ENCODE data around the gene EIF5AL1.
"Not testable (repeated sequence)": the region's sequence is repeated elsewhere in the genome, so short reads cannot be mapped to it uniquely, and the experiment has no call there.

Gene EIF5AL1

DNA sequence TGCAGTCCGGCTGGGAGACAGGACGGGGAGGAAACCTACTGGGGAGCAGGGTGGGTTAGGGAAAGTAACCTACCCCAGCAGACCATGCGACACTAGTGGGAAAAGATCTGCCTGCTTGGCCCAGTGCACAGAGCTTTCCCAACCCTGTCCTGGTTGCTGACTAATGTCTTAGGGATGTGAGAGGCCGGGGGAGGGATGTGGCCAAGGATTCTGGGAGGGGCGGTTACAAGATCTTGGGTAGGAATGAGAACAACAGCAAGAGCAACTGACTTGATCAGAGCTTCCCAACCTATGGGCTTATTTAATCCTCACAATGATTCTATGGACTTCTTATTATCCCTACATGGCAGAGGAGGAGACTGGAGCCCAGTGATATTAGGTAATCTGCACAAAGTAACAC, 24.0 kb upstream of the EIF5AL1 start:
- DNase-seq = no peak

DNA sequence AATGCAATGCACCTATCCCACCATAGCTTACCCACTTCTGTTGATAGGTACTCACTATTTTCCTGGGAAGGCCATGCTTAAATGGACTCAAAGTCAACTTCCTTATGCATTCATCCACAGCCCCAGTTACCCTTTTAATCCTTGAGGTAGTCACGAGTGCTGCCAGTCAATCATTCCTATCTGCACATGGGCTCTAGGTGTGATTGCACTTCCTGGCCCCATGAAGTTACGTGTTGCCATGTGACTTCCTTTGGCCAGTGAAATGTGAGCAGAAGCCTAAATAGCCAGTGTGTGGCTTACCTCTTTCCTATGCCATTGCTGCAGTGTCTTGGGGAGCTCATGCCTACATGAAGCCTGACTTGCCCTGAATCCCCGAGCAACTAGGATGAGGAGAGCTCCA, 23.5 kb upstream of the EIF5AL1 start:
- no peak for DNase-seq

DNA sequence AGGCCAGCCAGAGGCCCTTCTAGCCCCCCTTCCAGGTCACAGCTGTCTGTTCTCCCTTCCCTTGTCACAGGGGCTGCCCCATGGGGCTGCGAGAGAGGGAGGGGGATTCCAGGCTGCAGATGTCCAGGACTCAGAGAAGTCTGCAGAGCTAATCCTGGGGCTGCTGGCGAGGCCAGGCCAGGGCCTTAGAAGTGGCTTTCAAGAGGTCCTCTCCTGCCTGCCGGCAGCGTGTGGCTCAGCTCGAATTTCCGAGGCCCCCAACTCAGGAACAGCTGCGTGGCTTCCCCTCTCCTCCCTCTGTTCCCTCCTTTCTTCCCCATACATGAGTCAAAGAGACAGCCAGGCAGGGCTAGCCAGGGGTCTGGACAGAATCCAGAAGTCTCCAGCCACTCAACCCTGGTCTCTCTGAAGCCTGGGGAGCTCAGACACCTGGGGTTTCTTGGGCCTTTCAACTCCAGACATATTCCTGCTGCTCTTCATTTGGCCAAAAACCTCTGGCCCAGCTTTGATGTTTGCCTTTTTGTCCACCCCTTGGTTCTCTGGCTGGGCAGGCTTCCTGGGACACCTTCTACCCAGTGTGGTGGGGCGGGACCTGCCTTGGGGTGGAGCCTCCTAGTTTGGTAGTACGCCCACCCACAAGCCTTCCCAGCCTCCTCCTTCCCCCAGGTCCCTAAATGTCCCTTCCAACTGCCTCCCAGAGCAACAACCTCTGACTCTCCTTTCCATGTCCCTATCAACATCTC, 21.8 kb upstream of the EIF5AL1 start:
- DNase-seq = no peak

GRCh38 chr10:79491143-79491835, 21.0 kb upstream of the EIF5AL1 start:
- no peak for DNase-seq

- DNase-seq = no peak
These were observed 20.1 kb upstream of the EIF5AL1 start for GRCh38 chr10:79492256-79492655.

DNA sequence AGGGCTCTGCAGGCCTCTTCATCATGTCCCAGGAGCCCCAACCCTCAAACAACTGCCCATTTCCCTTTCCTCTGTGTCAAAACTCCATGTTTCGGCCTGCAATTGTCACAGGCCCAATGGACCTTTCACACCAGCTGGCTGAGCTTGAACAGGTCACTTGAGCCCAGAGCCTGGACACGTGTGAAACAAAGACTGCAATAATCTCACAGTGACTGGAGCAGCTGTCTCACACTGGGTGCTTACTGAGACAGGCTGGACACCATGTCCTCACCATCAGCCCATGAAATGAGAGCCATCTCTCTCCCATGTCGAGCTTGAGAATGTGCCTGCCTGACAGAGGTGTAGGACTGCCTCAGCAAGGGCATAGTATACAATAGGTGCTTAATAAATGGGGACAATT, 19.5 kb upstream of the EIF5AL1 start:
- no peak for DNase-seq

- DNase-seq = no peak
These were observed 18.5 kb upstream of the EIF5AL1 start for GRCh38 chr10:79493806-79494205.

GRCh38 chr10:79494871-79495705, 17.2 kb upstream of the EIF5AL1 start:
- DNase-seq = no peak

GRCh38 chr10:79495791-79496190, 16.5 kb upstream of the EIF5AL1 start:
- DNase-seq = no peak

DNA sequence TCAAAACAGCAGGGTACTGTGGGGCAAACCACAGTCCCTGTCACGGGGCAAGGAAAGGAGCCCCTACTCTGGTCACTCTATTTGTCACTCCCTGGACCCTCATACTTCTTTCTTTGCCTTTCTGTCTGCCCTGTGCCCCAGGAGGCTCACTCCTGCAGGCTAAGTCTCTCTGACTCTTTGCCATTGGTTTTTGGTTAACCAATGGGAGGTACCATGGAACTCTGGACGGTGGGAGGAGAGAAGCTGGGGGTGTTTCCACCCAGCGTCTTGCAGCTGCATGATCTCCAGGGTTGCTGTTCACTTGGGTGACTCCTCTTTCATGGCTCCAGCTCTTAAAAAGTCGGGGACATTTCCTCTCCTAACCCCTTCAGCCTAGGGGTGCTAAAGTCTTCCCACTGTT, 15.4 kb upstream of the EIF5AL1 start:
- no peak for DNase-seq

DNA sequence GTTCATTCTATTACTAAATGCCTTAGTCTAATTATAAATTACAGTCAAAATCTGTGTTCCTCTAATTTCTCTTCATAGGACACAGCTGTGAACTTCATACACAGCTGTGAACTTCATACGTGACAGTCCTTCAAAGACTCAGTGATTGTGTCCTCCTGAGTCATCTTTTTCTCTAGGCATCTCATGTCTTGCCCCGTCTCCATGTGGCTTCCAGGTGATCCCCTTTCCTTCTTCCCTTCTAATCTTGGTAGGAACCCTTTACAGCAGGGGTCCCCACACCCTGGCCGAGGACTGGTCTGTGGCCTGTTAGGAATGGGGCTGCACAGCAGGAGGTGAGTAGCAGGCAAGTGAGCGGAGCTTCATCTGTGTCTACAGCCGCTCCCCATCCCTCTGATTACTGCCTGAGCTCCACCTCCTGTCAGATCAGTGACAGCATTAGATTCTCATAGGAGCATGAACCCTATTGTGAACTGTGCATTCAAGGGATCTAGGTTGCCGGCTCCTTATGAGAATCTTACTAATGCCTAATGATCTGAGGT, 14.0 kb upstream of the EIF5AL1 start:
- DNase-seq = no peak

DNA sequence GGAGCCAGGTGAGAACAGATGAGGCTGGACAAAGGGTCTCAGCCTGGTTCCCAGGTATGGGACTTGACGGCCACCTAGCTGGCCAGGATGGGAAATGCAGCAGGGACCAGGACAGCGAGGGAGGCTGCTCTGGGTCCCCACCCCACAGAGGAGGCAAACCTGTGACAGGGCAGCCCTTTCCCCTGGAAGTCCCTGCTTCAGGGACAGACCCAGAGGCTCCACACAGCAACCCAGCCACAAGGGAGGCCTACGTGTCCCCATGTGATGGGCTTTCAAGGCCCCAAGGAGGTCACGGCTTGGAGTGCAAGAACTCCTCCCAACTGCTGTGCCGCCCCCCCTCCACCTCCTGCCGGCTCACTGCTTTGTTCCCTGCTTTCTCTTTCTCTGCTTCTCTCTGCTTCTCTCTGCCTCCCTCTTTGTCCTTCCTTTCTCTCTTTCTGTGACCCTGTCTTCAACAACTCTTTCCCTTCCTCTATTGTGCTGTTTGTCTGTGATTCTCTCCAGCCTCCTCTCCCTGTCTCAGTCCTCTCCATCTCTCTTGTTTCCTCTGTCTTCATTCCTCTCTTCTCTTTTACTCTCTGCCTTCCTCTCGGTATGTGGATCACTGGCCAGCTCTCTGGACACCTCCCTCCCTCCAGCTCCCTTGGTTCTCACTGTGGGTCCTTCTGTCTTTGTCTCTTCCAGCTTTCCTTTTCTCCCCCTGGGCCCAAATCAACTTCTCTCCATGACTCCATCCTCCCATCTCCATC, 9.6 kb upstream of the EIF5AL1 start:
- no peak for DNase-seq

DNA sequence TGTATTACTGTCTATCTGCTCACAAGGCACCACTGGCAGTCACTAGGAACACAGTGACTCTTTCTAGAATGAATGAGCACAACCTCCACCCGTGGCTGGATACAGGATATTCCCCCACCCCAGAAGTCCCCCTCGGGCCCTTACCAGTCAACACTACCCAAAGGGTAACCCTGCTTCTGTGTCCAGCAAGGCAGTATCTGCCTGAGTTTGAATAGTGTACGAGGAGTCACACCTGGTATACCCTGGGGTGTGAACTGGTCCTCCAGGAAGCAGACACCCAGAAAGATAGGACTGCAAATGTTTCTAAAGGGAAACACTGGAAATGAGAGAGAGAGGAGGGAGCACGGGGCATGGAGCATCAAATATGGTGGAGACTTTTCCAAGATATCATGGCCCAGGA, 8.5 kb upstream of the EIF5AL1 start:
- DNase-seq = not testable (repeated sequence)

GRCh38 chr10:79504483-79504882, 7.8 kb upstream of the EIF5AL1 start:
- DNase-seq = not testable (repeated sequence)

DNA sequence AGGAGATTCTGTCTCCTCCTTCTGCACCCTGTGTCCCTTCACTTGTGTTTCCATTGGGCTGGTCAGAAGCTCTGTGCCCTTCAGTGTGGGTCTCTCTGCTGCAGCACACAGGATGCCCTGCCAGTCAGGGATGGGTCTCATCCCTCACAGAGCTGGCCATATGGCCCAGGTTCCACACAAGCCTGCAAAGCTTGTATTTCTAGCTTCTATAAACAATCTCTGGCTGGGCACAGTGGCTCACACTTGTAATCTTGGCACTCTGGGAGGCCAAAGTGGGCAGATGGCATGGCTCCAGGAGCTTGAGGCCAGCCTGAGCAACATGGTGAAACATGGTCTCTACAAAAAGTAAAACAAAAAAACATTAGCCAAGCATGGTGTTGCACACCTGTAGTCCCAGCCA, 7.0 kb upstream of the EIF5AL1 start:
- DNase-seq = not testable (repeated sequence)

GRCh38 chr10:79505829-79506228, 6.5 kb upstream of the EIF5AL1 start:
- DNase-seq = no peak

DNA sequence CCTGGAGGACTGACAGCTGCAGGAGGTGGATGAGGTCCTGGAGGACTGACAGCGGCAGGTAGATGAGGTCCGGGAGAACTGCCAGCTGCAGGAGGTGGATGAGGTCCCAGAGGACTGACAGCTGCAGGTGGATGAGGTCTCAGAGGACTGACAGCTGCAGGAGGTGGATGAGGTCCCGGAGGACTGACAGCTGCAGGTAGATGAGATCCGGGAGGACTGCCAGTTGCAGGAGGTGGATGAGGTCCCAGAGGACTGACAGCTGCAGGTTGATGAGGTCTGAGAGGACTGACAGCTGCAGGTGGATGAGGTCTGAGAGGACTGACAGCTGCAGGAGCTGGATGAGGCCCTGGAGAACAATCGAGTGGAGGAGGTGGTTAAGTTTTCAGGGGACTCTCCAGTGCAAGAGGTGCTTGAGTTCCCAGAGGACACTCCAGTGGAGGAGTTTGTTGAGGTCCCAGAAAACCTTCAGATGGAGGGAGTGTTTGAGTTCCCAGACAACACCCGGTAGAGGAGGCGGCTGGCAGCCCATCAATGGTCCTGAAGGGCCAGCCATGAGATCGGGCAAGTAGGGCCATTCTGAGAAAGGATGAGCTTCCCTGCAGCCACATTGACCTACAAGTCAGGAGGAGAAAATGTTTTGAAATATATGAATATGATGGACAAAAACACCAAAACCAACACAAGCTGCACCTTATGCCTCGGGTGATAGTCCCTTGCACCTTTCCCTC, 4.7 kb upstream of the EIF5AL1 start:
- DNase-seq = no peak

- DNase-seq = not testable (repeated sequence)
These were observed 4.1 kb upstream of the EIF5AL1 start for GRCh38 chr10:79508245-79508644.

DNA sequence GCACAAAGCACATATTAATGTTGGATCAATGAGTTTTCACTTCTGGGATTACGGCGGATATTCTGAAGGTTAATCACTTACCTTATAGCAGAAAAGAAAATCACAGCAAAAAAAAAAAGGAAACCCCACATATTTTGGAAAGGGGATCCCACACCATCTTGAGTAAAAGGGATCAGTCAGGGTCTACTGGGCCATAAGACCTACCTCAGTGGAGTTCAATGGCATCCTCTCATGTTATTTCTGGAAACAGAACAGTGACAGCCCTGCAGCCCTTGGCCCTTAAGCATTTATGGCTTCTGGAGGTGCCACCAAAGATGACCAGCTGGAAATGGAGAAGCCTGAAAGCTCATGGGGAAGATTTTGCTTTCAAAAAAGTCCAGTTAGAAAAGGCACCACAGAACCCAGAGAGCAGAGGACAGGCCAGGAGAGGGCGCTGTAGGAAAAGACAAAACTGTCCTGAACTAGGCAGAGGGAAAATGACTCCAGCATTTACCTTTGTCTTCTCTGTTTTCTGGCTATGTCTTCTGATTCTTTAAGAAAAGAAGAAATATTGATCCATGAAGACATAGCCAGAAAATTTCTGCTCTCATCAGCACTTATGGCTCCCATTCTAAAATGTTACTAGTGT, 2.9 kb upstream of the EIF5AL1 start:
- not testable (repeated sequence) for DNase-seq

GRCh38 chr10:79509934-79510508, 2.3 kb upstream of the EIF5AL1 start:
- DNase-seq = not testable (repeated sequence)
